GM19397 (cell line): ENCODE data around the gene TBC1D30.
"Not testable (repeated sequence)": the region's sequence is repeated elsewhere in the genome, so short reads cannot be mapped to it uniquely, and the experiment has no call there.

Source experiments
- ATAC-seq: cut with Tn5 transposase; IDR thresholded peaks from one replicate; pipeline ENCODE4 v1.9.1; 2021; ENCODE audit warnings: mild to moderate bottlenecking, moderate library complexity; ENCODE audit not compliant: unreplicated experiment

Gene TBC1D30

GRCh38 chr12:64824500-64825142 lies at the start of gene TBC1D30:
Gene TBC1D30 (plus strand): TSS chr12:64824647. CDS start chr12:64824880, 233 bp downstream.
- no peak for ATAC-seq

DNA sequence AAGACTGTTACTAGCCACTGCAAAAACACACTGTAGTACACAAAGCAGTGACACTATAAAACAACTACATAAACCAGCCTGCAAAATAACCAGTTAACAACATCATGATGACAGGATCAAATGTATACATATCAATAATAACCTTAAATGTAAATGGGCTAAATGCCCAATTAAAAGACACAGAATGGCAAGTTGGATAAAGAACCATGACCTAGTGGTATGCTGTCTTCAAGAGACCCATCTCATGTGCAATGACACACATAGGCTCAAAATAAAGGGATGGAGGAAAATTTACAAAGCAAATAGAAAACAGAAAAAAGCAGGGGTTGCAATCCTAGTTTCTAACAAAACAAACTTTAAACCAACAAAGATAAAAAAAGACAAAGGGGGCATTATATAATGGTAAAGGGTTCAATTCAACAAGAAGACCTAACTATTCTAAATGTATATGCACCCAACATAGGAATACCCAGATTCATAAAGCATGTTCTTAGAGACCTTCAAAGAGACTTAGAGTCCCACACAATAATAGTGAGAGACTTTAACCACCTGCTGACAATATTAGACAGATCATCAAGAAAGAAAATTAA lies 49.2 kb upstream of the TBC1D30 start:
- ATAC-seq, result not testable (repeated sequence)

GRCh38 chr12:64779354-64779974 lies 45.0 kb upstream of the TBC1D30 start:
- ATAC-seq, result no peak

- ATAC-seq, result no peak
Measured at GRCh38 chr12:64780132-64780530, 44.3 kb upstream of the TBC1D30 start.

- peak; percentile 48 for ATAC-seq
Measured at GRCh38 chr12:64780531-64781279, 43.7 kb upstream of the TBC1D30 start.

DNA sequence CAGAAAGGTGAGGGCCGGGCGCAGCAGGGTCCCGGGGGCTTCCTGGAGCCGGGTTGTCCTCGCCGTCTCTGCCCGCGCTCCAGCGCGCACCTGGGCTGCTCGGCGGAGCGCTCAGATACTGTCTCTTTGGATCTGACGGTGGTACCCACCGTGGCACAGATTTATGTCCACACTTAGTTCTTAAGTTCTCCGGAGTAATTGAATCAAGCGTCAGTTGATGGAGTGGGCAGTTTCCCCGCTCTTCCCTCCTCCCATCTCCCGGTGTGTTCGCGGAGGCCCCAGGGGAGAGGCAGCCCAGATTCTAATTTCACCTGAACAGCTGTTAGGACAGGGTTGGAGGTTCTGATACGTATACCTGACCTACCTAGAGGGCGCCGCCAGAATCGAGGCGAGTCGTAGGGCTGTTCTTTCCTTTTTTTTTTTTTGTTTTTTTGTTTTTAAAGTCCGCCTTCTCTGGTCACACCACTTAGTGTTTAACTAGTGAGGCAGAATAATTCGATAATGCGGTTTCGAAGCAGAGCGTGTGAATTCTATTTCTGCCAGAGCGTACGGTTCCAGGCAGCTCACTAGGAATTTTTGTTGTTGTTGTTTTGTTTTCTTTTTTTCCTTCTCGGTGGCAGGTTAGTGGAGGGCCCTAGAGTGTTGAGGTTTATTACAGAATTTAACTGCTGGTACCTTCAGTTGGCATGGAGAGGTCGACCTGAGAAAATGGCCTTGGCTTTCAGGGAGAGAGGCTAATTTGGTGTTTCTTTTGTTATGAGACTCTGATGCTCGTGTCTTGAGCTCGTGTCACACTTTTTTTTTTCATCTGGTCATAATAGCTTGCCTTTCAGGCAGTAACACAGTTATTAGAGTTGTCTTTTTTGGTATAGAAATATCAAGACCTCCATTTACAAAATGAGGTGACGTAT lies 42.9 kb upstream of the TBC1D30 start:
- peak; percentile 24 for ATAC-seq

DNA sequence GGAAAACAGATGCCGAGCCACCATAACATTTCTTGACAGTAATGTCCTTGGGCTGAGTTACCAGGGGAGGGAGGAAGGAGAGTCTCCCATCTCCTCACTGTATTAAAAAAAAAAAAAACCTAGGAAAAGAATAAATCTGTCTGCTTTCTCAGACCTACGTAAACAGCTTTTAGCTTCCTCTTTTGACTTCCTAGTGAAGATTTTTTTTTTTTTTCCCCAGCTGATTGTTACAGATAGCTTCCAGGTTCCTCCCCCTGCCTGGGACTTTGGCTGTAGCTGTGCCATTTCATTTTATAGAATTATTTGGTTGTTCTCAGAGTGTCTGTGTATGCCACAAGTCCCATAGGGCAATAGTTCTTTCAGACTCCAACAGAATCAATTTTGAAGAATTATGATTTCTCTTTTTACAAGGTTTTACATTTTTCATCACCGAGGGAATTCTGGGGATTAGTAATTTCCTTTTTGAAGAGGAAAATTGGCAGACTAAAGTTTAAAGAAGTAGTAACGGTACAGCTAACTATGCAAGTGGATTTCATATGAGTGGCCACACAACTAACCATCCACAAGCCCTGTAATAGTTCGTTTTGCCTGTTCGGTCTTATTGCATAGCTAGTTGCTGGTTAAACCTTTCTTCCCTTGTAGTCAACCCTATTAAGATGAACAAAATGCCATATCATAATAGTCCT lies 42.1 kb upstream of the TBC1D30 start:
- no peak for ATAC-seq

GRCh38 chr12:64785838-64786237 lies 38.6 kb upstream of the TBC1D30 start:
- no peak for ATAC-seq

GRCh38 chr12:64790166-64790565 lies 34.3 kb upstream of the TBC1D30 start:
- no peak for ATAC-seq

DNA sequence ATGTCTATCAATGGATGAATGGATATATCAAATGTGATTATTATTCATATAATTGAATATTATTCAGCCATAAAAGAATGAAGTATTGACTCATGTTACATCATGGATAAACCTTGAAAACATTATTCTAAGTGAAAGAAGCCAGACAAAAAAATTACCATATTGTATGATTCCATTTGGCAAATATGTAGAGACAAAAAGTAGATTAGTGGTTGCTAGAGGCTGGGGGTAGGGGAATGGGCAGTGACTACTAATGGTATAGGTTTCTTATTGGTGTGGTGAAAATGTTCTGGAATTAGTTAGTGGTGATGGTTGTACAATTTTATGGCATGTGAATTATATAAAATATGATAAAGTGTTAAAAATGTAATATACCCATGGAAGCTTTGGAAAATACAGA lies 33.4 kb upstream of the TBC1D30 start:
- ATAC-seq, result no peak

DNA sequence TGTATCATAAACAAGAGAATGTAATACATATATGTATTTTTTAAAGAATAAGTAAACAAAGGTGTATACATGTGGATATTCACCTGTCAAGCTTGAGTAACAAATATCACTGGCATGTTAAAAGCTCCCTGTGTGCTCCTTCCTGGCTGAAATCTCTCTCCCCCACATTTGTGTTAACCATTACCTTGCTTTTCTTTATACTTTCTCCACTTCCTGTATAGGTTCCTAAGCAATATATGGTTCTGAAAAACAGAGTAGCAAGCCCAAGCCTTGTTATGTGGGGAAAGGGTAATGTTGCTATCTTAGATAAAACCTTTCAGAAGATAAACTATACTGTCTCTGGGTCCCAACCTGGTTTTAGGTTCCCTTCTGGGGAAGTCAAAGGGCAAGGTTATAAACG lies 32.3 kb upstream of the TBC1D30 start:
- no peak for ATAC-seq

GRCh38 chr12:64793610-64794009 lies 30.8 kb upstream of the TBC1D30 start:
- no peak for ATAC-seq

GRCh38 chr12:64794305-64794704 lies 30.1 kb upstream of the TBC1D30 start:
- no peak for ATAC-seq

- peak; percentile 71 for ATAC-seq
Measured at GRCh38 chr12:64796205-64796845, 28.1 kb upstream of the TBC1D30 start.

- ATAC-seq, result no peak
Measured at GRCh38 chr12:64797156-64797555, 27.3 kb upstream of the TBC1D30 start.

DNA sequence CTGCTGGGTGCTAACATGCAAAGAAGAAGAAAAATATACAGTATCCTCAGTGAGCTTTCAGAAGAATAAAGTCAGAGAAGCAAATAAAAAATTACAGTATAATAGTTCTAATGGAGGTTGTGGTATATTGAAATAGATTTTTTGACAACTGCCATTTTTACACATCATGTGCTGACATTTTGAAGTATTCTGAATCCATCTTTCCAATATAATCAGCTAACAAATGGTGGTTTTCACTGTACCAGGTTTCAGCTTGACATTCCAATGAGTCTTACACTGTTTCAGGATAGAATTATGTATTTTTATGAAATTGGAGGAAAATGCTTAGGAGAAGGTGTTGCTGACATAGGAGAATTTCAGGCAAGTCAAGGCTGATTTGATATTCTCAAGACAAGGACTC lies 26.3 kb upstream of the TBC1D30 start:
- ATAC-seq, result no peak

DNA sequence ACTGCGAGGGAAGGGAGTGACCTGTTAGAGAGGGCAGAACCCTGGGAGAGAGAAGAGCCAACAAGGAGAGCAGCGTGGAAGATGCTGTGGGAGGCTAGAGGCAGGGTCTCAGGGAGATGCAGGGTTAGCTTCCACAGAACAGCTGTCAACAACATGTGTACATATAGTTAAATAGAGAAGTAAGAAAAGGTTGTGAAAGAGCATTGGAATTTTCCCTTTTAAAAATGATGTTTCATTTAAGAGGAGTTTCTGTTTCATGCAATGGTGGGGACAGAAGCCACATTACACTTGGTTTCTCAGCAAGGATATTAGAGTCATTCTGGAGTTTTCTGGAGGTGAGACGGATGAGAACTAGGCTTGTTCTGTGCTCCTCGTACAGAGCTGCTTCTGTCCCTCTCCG lies 23.8 kb upstream of the TBC1D30 start:
- no peak for ATAC-seq

GRCh38 chr12:64801381-64801780 lies 23.1 kb upstream of the TBC1D30 start:
- ATAC-seq, result no peak

DNA sequence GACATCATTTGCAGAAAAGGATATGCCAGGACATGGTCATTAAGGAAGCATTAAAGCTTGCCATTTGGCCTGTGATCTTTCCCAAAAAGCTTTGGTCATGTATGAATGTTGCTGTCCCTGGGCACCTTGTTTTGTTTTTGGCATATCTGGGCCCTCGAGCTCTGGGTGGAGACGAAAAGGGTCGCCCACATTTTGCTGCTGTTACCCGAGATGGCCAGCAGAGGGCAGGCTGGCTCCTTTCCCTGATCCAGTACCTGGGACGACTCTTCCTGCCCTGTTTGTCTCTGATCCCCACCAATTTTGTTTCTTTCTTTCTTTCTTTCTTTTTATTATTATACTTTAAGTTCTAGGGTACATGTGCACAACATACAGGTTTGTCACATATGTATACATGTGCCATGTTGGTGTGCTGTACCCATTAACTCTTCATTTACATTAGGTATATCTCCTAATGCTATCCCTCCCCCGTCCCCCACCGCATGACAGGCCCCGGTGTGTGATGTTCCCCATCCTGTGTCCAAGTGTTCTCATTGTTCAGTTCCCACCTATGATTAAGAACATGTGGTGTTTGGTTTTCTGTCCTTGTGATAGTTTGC lies 22.2 kb upstream of the TBC1D30 start:
- ATAC-seq, result not testable (repeated sequence)
